VCaP (cell line): ENCODE measurements around the gene FKBP3.

Source experiments
- H3K27ac ChIP-seq: fragments of 450-650 bp; 2 replicates; pipeline ENCODE4 v1.5.1; 2017
- TF ChIP-seq, protein P1 (sequence below): fragments of 450-650 bp; conservative IDR thresholded peaks from 2 replicates; pipeline ENCODE4 v1.5.1; 2017; ENCODE audit warnings: mild to moderate bottlenecking, moderate library complexity

Gene FKBP3

DNA sequence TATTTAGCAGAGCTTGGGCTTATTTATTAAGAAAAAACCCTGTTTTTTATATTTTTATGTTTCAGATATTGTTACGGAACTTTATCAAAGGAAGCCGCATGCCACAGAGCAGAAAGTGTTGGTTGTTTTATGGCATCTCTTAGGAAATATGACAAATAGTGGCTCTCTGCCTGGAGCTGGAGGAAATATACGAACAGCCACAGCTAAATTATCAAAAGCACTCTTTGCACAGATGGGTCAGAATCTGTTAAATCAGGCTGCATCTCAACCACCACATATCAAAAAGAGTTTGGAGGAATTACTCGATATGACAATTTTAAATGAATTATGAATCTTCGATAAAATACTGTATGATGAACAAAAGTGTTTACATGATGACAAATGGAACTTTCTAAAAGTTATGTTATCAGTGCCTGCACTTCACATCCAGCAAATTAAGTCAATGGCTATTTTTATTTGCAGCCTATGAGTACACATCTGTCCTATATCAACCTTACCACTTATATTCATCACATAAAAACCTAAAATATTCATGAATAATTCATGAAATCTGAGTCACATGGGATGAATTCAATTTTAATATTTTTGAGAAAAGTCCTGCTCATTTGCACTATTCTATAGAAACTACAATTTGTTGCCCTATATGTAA is 60.9 kb downstream of the FKBP3 start:
- H3K27ac ChIP-seq = no peak overlapping the region
- TF ChIP-seq, protein P1, sequence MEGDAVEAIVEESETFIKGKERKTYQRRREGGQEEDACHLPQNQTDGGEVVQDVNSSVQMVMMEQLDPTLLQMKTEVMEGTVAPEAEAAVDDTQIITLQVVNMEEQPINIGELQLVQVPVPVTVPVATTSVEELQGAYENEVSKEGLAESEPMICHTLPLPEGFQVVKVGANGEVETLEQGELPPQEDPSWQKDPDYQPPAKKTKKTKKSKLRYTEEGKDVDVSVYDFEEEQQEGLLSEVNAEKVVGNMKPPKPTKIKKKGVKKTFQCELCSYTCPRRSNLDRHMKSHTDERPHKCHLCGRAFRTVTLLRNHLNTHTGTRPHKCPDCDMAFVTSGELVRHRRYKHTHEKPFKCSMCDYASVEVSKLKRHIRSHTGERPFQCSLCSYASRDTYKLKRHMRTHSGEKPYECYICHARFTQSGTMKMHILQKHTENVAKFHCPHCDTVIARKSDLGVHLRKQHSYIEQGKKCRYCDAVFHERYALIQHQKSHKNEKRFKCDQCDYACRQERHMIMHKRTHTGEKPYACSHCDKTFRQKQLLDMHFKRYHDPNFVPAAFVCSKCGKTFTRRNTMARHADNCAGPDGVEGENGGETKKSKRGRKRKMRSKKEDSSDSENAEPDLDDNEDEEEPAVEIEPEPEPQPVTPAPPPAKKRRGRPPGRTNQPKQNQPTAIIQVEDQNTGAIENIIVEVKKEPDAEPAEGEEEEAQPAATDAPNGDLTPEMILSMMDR = no peak

DNA sequence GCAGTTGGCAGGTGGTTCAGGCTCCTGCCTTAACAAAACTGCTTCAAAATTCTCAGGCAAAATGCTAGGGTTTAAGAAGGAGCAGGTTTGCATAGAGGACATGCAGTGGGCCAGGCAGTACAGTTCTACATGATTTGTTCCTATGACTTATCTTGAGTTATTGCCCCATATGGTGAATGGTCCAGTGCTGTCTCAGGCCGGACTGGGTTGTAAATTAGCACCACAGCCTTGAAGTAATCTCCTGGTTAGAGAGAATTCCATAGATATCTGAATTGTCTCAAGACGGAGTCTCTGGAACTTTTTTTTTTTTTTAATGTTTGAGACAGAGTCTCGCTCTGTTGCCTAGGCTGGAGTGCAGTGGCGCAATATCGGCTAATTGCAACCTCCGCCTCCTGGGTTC is 62.2 kb downstream of the FKBP3 start:
- TF ChIP-seq, protein P1 = no peak
- H3K27ac ChIP-seq = no peak overlapping the region

DNA sequence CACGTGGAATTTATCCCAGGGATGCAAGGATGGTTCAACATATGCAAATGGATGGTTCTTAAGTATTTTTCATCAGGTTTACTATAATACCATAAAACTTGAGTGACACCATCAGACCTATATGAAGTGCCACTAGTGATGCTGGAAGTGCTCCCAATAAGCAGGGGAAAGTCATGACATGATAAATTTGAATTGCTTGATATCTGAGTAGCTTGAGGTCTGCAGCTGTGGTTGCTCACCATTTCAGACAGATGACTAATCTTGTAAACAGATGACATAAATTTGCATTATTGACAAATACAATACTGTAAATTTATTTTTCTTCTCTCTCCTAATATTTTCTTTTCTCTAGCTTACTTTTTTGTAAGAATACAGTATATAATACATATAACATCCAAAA is 64.1 kb downstream of the FKBP3 start:
- TF ChIP-seq, protein P1 = no peak

DNA sequence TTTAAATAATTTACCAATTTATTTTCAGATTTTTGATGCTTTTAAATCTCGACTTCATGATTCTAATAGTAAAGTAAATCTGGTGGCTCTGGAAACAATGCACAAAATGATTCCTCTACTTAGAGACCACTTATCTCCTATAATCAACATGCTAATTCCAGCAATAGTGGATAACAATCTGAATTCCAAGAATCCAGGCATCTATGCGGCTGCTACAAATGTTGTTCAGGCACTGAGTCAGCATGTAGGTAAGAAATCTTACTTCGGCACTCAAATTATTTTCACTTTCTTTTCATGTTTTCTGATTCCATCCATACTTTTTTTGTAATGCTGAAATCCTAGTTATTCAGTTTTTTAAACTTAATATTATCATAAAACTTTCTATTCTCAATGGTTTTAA is 65.9 kb downstream of the FKBP3 start:
- TF ChIP-seq, protein P1 = no peak

More for the DNA sequence above, 64.1 kb downstream of the FKBP3 start:
- H3K27ac ChIP-seq = no peak overlapping the region

DNA sequence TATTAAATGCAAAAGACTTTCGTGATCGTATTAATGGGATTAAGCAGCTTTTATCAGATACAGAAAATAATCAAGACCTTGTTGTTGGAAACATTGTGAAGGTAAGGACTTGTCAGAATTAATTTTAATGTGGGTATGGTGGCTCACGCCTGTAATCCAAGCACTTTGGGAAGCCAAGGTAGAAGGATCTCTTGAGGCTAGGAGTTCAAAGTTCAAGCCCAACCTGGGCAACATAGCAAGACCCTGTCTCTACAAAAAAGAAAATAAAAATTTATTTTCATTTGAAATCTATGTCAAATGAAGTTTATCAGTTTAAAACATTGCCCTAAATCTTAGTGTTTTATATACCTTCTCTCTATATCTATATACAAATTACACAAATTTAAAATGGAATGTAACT is 67.6 kb downstream of the FKBP3 start:
- H3K27ac ChIP-seq = no peak overlapping the region
- TF ChIP-seq, protein P1 = no peak

More for the DNA sequence above, 65.9 kb downstream of the FKBP3 start:
- H3K27ac ChIP-seq = no peak overlapping the region

DNA sequence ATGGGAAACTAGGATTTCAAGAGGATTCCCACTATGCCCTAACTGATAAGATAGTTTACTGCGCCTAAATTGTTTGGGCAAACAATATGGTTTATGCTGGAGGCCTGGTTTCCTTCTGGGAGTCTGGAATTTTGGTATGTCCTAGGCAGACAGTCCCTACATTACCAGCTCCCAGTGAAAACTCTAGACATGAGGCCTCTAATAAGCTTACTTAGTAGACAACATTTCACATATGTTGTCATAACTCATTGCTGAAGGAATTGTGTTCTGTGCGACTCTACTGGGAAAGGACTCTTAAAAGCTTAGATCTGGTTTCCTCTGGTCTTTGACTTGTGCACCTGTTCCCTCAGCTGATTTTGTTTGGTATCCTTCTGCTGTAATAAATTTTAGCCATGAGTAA is 68.3 kb downstream of the FKBP3 start:
- TF ChIP-seq, protein P1 = no peak
- no peak overlapping the region for H3K27ac ChIP-seq
